Nucleus accumbens (tissue), 56 donors: ENCODE results near the gene TXNL4B.

Experiments
- DNase-seq, 56 donors: peaks; one replicate each; lab custom pipeline; 2025; lab: John Stamatoyannopoulos, UW

The TXNL4B gene

DNA sequence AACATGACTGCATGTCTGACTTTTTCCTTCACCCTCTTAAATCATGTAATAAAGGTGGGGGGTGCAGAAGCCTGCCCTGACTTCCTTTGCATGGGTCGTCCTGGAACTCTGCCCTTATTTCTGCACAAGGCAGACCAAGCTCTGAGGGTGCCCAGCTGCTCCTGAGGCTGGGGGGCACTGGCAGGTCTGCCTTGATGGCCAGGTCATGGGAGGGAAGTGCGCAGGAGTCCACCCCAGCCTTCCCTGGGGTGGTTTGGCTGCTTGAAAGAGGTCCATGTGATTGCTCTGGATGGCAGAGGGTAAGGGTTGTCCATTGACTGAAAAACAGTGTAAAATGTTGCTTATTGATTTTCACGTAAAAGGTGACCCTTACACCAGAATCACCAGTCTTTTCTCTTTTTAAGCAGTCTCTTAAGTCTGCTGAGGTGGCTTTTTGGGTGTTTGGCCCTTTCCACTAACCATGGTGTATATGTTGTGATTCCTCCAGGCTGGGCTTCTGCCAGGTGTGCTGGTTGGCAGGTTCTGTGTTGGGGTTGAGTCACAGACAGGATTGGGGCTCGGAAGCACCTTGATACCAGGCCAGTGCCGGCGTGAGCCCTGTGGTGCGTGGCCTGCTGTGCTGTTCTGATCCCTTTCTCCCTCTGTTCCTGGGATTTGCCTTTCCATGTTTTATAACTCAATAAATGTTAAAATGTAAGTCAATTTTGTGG lies 19.6 kb upstream of the TXNL4B start:
- no peak for DNase-seq

DNA sequence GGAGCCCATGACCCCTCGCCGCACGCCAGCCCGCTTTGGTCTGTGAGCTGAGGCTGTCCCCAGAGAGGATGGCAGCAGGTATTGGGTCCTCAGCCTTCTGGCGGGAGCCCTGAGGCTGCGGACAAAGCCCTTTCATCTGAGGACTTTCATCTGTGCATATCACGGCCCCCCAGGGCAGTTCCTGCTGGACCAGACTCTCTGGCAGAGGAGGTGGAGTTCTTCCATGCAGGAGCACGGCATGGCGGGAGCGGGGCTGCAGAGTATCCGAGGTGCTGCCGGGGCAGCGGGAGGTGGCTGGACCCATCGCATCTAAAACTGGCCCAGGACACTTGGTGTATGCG lies 19.0 kb upstream of the TXNL4B start:
- DNase-seq, result no peak

DNA sequence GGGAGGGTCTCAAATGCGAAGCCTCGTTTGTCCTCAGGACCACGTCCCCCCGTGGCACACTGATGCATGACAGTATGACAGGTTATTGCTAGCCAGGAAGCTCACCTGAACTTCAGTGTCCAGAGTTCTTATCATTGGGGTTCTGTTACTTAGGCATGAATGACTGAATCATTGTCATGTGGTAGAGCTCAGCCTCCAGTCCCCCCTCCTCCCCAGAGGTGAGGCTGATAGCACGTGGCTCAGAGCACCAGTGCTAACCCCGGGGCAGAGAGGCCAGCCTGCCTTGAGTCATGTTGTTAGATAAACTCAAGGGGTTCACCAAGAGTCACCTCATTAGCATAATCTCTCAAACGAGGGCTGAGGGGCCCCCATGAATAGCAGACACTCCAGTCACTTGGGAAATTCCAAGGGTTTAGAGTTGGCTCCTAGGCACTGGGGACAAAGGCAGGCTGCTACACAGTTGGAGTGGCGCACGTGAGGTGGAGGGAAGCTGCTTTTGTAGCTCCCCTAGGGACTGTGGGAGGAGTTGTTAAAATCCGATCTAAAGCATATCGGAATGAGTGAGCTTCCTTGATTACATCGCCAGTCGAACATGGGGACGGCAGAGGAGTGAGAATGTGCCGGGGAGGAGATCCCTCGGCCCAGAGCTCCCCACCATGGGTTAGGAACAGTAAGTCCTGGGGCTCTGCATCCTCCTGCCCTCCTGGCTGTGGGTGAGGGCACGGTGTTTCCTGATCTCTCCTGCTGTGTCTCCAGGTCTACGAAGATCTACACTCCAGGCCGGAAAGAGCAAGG lies 18.4 kb upstream of the TXNL4B start:
- no peak for DNase-seq

DNA sequence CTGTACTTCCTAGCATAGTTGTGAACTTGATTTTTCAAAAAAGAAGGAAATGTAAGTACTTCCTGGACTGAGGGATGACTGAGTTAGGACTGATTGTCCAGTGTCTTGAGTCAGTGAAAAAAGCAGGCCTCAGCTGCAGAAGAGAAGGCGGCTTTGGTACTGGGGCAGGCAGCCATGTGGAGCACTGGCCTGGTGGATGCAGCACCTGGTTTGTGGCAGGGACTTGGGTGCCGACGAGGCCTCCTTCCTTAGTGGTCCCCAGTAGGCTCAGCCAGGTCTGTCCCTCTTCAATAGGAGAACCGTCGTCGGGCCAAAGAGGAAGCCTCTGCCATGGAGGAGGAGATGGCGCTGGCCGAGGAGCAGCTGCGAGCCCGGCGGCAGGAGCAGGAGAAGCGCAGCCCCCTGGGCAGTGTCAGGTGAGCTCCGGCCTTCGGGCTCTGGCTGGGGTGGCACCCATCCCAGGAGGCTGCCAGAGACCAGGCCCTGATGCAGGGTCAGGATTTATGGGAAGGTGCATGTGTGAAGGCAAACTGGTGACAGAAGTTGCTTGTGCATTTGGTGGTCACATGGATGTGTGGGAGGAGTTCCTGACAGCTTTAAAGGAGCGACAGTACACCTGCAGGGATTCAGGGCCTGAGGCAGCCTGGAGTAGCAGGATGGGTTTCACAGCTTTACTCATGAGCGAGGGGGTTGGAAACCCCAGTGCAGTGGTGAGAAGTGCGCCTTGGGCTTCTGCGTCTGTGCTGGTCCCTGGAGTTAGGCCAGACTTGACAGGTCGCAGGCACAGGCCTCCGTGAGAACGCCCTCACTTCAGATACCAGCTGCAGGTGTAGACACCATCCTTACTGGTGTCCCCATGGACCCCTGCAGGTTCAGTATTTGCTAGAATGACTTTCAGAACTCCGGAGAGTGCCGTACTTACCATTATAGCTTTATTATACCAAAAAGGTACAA lies 17.5 kb upstream of the TXNL4B start:
- no peak for DNase-seq

DNA sequence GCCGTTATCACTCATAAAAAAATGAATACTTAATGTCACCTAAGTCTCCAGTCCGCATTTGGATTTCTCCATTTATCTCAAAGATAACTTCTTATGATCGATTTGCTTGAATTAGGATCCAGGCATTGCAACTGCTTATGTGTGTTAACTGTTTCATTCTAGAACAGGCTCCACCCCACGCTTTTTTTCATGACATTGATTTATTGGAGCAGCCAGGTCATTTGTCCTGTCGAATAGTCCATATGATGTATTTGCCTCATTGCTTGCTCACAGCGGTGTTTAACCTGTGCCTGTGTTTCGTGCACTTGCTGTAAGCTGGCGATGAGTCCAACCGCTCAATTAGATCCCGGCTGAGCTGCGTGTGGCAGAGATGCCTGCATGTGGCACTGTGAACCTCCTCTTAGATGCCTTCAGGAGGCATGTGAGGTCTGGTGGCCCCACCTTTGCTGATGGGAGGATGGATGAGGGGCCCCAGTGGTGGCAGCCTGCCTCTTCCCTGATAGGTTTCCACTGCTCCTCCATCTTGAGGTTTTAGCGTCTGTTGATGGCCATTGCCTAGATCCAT lies 16.6 kb upstream of the TXNL4B start:
- DNase-seq, result no peak

DNA sequence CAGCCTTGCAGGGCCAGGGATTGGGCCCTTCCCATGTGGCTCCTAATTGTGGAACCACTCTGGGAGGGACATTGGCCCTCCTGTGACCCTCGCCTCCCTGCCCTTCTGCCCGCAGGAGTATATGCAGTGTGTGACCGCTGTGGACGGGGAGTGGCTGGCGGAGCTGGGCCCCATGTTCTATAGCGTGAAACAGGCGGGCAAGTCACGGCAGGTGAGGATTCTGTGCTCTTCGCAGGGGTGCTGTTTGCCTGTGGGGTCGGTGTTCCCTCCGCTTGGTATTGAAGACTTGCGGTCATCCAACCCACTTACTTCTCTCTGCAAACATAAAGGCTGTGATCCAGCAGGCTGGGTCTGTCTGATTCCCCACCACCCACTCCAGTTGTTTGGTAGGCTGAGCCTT lies 15.9 kb upstream of the TXNL4B start:
- DNase-seq, result no peak

DNA sequence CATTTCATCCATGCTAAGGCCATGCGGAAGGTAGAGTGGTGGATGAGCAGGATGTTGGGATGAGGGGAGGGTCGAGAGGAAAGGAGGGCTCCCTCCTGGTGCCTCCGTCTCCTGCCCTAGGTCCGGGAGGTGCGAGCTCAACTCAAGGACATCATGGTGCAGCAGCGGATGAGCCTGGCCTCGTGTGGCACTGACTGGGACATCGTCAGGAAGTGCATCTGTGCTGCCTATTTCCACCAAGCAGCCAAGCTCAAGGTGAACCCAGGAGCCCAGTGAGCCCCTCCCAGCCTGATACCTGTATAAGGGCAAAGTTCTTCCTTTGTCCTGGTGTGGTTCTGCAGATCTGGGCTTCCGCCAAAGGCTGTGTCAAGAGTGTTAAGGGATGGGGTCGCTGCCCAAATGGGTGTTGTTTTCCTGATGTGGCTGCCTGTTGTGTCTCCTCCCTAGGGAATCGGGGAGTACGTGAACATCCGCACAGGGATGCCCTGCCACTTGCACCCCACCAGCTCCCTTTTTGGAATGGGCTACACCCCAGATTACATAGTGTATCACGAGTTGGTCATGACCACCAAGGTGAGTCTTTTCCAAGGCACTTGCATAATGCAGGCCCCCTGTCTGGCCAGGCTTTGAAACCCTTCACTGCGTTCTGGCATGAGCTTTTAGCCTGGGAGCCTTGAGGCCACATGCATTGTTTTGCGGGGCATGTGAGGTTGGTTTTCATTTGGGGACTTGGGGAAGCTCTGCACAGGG lies 15.1 kb upstream of the TXNL4B start:
- DNase-seq, result no peak

DNA sequence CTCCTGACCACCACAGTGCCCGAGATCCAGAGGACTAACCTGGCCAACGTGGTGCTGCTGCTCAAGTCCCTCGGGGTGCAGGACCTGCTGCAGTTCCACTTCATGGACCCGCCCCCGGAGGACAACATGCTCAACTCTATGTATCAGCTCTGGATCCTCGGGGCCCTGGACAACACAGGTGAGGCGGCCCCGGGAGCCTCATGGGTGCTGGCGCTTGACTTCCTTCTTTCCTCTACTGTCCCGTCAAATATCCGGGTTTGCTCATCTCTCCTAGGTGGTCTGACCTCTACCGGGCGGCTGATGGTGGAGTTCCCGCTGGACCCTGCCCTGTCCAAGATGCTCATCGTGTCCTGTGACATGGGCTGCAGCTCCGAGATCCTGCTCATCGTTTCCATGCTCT lies 14.0 kb upstream of the TXNL4B start:
- DNase-seq, result no peak

DNA sequence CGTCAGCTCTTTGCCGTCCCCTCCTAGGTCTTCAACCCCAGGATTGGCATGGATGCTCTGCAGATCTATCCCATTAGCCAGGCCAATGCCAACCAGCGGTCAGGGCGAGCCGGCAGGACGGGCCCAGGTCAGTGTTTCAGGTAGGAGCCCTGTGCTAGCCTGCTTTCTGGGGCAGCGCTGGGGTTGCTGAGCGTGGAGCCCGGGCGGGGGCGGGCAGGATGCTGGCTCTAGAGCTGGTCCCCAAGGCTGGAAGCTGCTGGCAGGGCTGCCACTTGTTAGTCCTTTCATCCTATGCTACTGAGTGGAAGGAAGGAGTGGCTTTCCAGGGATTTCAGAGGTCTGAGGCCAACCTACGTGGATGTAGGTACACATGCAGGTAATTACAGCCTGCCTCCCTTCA lies 12.6 kb upstream of the TXNL4B start:
- DNase-seq, result no peak

DNA sequence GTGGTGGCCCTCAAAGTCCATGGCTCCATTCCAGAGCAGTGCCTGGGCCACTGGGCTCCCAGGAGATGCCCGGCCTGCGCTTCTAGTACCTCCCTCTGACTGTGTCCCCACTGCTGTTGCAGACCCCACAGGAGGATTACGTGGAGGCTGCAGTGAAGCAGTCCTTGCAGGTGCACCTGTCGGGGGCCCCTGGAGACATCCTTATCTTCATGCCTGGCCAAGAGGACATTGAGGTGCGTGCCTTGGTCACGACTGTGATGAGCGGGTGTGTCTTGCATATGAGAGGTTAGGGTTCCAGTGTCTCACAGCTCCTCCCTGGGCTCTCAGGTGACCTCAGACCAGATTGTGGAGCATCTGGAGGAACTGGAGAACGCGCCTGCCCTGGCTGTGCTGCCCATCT lies 11.5 kb upstream of the TXNL4B start:
- DNase-seq, result no peak

DNA sequence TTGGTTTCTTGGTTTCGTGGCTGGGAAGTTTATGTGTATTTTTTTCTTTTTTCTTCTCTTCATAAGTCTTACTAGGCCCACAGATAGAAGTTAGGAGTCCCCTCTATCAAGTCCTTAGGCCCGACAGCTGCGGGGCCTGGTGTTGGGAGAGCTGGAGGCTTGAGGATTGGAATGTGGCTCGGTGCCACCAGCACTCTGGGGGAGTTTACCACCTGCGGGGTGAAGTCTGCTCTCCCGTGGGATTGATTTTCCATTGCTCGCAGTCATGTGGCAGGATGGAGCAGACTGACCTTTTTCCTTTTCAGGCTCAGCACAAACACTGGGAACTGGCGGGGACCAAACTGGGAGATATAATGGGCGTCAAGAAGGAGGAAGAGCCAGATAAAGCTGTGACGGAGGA lies 7.8 kb upstream of the TXNL4B start:
- DNase-seq, result no peak

DNA sequence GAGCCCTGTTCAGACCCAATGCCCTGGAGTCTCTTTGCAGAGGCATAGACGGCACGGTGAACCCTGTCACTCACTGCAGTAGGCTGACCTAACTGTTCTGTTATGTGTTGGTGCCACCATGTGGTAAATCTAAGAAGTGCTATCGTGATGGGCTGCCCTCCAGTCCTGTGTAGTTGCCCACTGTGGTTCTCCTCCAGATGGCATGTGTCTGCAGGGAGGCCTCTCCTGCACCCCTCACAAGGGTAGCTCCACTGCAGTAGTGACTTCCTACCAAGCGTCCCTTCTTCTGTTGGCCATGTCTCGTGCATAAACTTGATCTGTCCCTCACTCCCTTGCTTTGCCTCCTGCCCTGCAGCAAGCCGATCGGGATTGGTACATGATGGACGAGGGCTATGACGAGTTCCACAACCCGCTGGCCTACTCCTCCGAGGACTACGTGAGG lies 6.0 kb upstream of the TXNL4B start:
- DNase-seq, result peak in 36 of 56 donors; percentile 1 to 47 (median 14)

DNA sequence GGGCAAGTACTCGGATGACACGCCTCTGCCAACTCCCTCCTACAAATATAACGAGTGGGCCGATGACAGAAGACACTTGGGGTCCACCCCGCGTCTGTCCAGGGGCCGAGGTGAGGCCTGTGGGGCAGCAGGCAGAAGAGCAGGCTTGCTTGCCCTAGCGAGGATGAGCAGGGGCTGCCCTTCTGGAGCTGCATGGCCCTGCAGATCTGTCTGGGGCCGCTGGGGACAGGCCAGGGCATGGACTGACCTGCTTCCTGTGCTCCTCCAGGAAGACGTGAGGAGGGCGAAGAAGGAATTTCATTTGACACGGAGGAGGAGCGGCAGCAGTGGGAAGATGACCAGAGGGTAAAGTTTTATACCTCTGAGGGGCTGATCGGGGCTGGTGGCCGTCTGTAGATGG lies 5.5 kb upstream of the TXNL4B start:
- no peak for DNase-seq

DNA sequence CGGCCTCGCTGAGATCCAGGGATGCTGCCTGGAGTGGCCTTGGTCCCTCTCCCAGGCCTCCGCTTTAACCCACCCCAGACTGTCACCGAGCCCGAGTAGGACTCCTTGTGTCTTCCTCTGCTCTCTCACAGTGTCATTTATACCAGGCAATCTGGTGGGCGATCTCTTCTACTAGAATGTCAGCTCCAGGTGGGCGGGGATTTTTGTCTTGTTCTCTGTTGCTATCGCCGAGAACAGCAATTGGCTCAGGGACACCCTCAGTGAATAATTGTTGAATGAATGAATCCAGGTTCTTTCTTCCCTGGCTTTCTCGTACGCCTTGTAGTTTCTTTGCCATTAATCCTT lies 818 bp upstream of the TXNL4B start:
- DNase-seq, result peak in 27 of 56 donors; percentile 27 to 80 (median 59)

DNA sequence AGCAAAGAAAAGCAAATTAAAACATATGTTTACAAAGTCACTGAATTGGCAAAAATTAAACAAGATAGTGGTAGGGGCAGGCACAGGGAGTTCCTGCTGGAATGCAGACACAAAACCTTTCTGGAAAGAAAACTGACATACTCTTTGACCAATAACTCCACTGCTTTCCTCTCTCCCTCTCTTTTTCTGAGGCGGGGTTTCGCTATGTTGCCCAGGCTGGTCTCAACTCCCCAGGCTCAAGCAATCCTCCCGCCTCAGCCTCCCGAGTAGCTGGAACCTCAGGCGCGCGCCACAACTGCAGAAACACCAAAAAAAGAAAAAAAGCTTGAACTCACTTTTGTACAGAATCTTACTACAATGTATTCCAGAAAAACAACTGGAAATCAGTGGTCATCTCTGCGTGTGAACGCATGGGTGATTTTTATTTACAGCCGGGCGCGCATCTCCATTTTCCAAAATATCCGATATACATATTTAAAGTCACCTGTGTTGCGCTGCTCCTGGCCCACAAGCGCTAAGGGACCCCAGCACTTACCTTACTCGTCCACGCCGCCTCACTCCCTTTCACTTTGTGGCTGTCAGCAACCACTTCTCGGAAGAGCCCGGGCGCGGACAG lies 480 bp downstream of the TXNL4B start:
- DNase-seq, result peak in 1 of 56 donors; percentile 10

DNA sequence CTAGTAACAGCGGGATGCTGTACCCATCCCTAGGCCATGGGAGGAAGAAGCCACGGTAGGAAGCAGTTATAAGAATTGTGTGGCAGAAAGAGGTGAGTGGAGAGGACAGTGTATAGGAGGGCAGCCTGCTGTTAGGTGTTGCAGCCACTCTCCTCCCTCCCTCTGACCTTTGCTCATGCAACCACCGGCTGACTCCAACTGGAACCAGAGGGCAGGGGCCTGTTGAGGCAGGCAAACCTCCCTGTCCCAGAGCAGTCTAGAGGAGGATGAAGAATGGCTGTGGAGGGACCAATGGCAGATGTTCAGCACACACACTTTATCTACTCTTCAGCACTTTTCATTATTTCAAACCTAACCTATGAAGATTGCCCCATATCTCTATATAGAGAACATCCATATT lies 2.2 kb downstream of the TXNL4B start:
- DNase-seq, result no peak

DNA sequence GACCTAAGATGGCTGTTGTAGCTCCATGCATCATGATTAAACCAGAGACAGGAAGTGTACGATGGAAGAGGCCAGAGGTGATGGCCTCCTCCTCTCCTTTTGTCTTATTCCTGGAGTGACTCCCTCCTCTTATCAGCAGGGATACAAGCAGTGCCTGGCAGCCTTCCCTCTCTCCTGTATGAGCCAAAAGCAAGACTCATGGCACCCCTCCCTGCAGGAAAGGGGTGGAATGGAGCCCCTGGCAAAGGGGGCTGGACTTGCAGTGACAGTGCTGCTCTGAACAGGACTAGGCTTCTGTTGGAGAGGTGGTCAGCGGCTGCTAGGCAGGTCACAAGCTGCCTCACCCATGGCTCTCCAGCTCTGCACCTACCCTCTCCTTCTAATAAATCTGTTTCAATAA lies 8.4 kb downstream of the TXNL4B start:
- no peak for DNase-seq

DNA sequence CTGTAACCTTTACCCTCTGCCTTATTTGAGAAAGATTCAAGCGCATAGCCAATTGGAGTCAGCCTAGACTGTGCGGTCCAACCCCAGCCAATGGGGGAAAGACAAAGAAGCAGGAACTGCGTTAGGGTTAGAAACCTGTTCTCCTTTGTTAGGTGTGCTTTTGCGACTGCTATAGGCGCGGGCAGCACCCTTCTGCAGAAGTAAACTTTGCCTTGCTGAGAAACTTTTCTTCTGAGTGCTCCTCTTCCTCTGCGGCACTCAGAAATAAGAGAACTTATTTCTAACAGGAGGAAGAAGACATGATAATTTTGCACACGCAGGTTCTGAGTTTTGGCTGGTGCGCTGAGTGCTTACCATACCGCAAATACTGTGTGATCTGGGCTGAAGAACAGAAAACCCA lies 9.0 kb downstream of the TXNL4B start:
- no peak for DNase-seq

DNA sequence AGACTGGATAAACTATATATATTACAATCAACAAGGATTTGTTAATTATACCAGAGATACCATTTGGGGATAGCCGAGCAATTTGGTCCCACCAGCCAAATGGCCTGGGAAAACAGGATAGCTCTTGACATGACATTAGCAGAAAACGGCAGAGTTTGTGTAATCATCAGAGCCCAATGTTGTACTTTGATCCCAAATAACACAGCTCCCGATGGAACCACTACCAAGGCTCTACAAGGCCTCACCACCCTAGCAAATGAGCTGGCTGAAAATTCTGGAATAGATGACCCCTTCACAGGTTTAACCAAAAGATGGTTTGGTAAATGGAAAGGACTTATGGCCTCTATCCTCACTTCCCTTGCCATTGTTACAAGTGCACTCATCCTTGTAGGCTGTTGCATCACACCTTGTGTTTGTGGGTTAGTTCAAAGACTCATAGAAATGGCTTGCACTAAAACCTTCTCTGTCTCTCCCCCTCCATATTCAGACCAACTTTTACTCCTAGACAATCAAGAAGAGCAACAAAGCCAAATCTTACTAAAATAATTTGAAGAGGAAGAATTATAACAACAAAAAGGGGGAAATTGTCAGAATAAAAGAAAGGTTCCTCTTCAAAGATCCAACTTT lies 9.5 kb downstream of the TXNL4B start:
- DNase-seq, result no peak
